ENCODE measurements around the gene ATL2.
"Not testable (repeated sequence)": the region's sequence is repeated elsewhere in the genome, so short reads cannot be mapped to it uniquely, and the experiment has no call there.

Gene ATL2

GRCh38 chr2:38377050-38377828 is at the start of gene ATL2:
Gene ATL2, minus strand, starts transcription at chr2:38377273. Its CDS starts 13 bp downstream, at chr2:38377260.
- DNase-seq, result peak; percentile 96

- no peak for DNase-seq
Measured at GRCh38 chr2:38423763-38424162, 46.7 kb upstream of the ATL2 start.

- DNase-seq, result no peak
Measured at GRCh38 chr2:38421274-38422056, 44.4 kb upstream of the ATL2 start.

GRCh38 chr2:38419499-38419898 is 42.4 kb upstream of the ATL2 start:
- DNase-seq, result no peak

- no peak for DNase-seq
Measured at GRCh38 chr2:38418735-38419134, 41.7 kb upstream of the ATL2 start.

GRCh38 chr2:38417745-38418689 is 40.9 kb upstream of the ATL2 start:
- DNase-seq, result no peak

- DNase-seq, result no peak
Measured at GRCh38 chr2:38416296-38417036, 39.4 kb upstream of the ATL2 start.

- DNase-seq, result no peak
Measured at GRCh38 chr2:38415728-38416291, 38.7 kb upstream of the ATL2 start.

- DNase-seq, result no peak
Measured at GRCh38 chr2:38415023-38415422, 38.0 kb upstream of the ATL2 start.

- DNase-seq, result not testable (repeated sequence)
Measured at GRCh38 chr2:38412235-38412871, 35.3 kb upstream of the ATL2 start.

GRCh38 chr2:38409156-38410102 is 32.4 kb upstream of the ATL2 start:
- no peak for DNase-seq

GRCh38 chr2:38407111-38407682 is 30.1 kb upstream of the ATL2 start:
- no peak for DNase-seq

- DNase-seq, result no peak
Measured at GRCh38 chr2:38406597-38407110, 29.6 kb upstream of the ATL2 start.

GRCh38 chr2:38405917-38406596 is 29.0 kb upstream of the ATL2 start:
- no peak for DNase-seq

- no peak for DNase-seq
Measured at GRCh38 chr2:38400513-38400912, 23.4 kb upstream of the ATL2 start.

- no peak for DNase-seq
Measured at GRCh38 chr2:38398739-38399138, 21.7 kb upstream of the ATL2 start.

GRCh38 chr2:38394903-38395341 is 17.8 kb upstream of the ATL2 start:
- DNase-seq, result no peak

GRCh38 chr2:38394041-38394440 is 17.0 kb upstream of the ATL2 start:
- no peak for DNase-seq

GRCh38 chr2:38390947-38391346 is 13.9 kb upstream of the ATL2 start:
- DNase-seq, result no peak
